H1 (cell line): Measurements from ENCODE around the gene NEK9. TPM values are rescaled to one million over a fixed set of nuclear protein-coding genes. Genes with fewer than 3 reads are reported as not detected.
A peak's percentile ranks its signal among the peaks of the same experiment; 100 is the strongest.

Experiments used
- ASH2L ChIP-seq: fragments of 200-600, 300-600 bp; sonication (generic); IDR thresholded peaks from one replicate; pipeline ENCODE4 v1.7.1; 2017; ENCODE audit warnings: low read length
- BCL11A ChIP-seq, 2 experiments: IDR thresholded peaks; one replicate each; pipeline ENCODE4 v1.6.1; 2011; ENCODE audit warnings: low read depth in 2 of 2, low read length in 2 of 2, mild to moderate bottlenecking in 2 of 2
- CEBPB ChIP-seq: IDR thresholded peaks from 2 replicates; pipeline ENCODE4 v1.6.1; 2012; ENCODE audit warnings: low read depth, low read length
- CTBP2 ChIP-seq: IDR thresholded peaks from 2 replicates; pipeline ENCODE4 v1.7.0; 2011; ENCODE audit warnings: borderline replicate concordance, mild to moderate bottlenecking, moderate library complexity, mixed read lengths, low read length; ENCODE audit not compliant: insufficient read depth, insufficient read length
- FOSL1 ChIP-seq: IDR thresholded peaks from 2 replicates; pipeline ENCODE4 v1.6.1; 2011; ENCODE audit warnings: mild to moderate bottlenecking, low read depth, low read length, moderate library complexity; ENCODE audit not compliant: insufficient read depth
- GABPA ChIP-seq: IDR thresholded peaks from 2 replicates; pipeline ENCODE4 v1.6.1; 2011; ENCODE audit warnings: mild to moderate bottlenecking, low read length, moderate library complexity, borderline replicate concordance; ENCODE audit not compliant: insufficient read depth
- GTF2F1 ChIP-seq: IDR thresholded peaks from 2 replicates; pipeline ENCODE4 v1.6.1; 2012; ENCODE audit warnings: low read depth, low read length, improper control_type of control experiment, borderline replicate concordance
- HDAC2 ChIP-seq, 2 experiments: fragments of 300-600 bp in 1 of 2; sonication (generic) in 1 of 2; IDR thresholded peaks; 2 replicates each; pipeline ENCODE4 v1.6.1; 2011 to 2012; ENCODE audit warnings: low read depth in 2 of 2, low read length in 2 of 2, mild to moderate bottlenecking in 2 of 2, moderate library complexity in 2 of 2, borderline replicate concordance in 1 of 2, inconsistent platforms in 1 of 2
- JUND ChIP-seq: IDR thresholded peaks from 2 replicates; pipeline ENCODE4 v1.6.1; 2011; ENCODE audit warnings: mild to moderate bottlenecking, improper control_type of control experiment, low read length
- KDM1A ChIP-seq: fragments of 200-600, 300-600 bp; sonication (generic); IDR thresholded peaks from 2 replicates; pipeline ENCODE4 v1.7.1; 2016; ENCODE audit warnings: mild to moderate bottlenecking, low read length, borderline replicate concordance
- KDM5A ChIP-seq: fragments of 200-600 bp; IDR thresholded peaks from 2 replicates; pipeline ENCODE4 v1.7.1; 2012; ENCODE audit warnings: mild to moderate bottlenecking, low read length, inconsistent platforms, mixed read lengths
- MAX ChIP-seq: IDR thresholded peaks from 2 replicates; pipeline ENCODE4 v1.6.1; 2012; ENCODE audit warnings: inconsistent platforms
- NRF1 ChIP-seq: IDR thresholded peaks from 2 replicates; pipeline ENCODE4 v1.6.1; 2011; ENCODE audit warnings: mild to moderate bottlenecking, low read depth, low read length, improper control_type of control experiment
- PHF8 ChIP-seq: fragments of 200-600 bp; sonication (generic); conservative IDR thresholded peaks from 2 replicates; pipeline ENCODE4 v1.7.1; 2012; ENCODE audit warnings: low read depth, mild to moderate bottlenecking, inconsistent platforms, low read length, moderate library complexity
- POLR2A ChIP-seq, 2 experiments: IDR thresholded peaks; 1 replicate in 1 of 2; 2 replicates in 1 of 2; pipeline ENCODE4 v1.6.1; 2011; ENCODE audit warnings: low read depth in 2 of 2, low read length in 2 of 2, mild to moderate bottlenecking in 2 of 2; ENCODE audit errors: control extremely low read depth in 1 of 2
- POLR2AphosphoS5 ChIP-seq: IDR thresholded peaks from 2 replicates; pipeline ENCODE4 v1.6.1; 2011; ENCODE audit warnings: low read depth, low read length
- POU5F1 ChIP-seq: IDR thresholded peaks from 2 replicates; pipeline ENCODE4 v1.6.1; 2011; ENCODE audit warnings: low read depth, mild to moderate bottlenecking, low read length, moderate library complexity
- RBBP5 ChIP-seq: IDR thresholded peaks from 2 replicates; pipeline ENCODE4 v1.7.1; 2012; ENCODE audit warnings: low read depth, mild to moderate bottlenecking, inconsistent platforms, low read length, moderate library complexity, borderline replicate concordance
- SP4 ChIP-seq: IDR thresholded peaks from 2 replicates; pipeline ENCODE4 v1.6.1; 2012; ENCODE audit warnings: low read length, inconsistent platforms
- SRF ChIP-seq: IDR thresholded peaks from 2 replicates; pipeline ENCODE4 v1.6.1; 2011; ENCODE audit warnings: mild to moderate bottlenecking, low read depth, low read length, moderate library complexity
- TAF7 ChIP-seq: optimal IDR thresholded peaks from 2 replicates; pipeline ENCODE3; 2011; ENCODE audit warnings: low read depth, mild to moderate bottlenecking, inconsistent platforms, low read length, moderate library complexity, borderline replicate concordance
- TEAD4 ChIP-seq: IDR thresholded peaks from 2 replicates; pipeline ENCODE4 v1.6.1; 2012; ENCODE audit warnings: low read depth, low read length, inconsistent platforms, mixed read lengths
- YY1 ChIP-seq: IDR thresholded peaks from 2 replicates; pipeline ENCODE4 v1.6.1; 2011; ENCODE audit warnings: low read depth, mild to moderate bottlenecking, low read length
- polyA plus RNA-seq, 7 experiments: library from polyadenylated mRNA; depleted of rRNA in 3 of 7; stranded (reverse) in 5 of 7; unstranded in 2 of 7; fragments of >200 nt in 5 of 7; fragments of 200-250 nt in 2 of 7; gene quantifications; 1 replicate in 5 of 7; 2 replicates in 1 of 7; 4 replicates in 1 of 7; pipeline versions ENCODE4 v1.2.1 to v1.2.3, GENCODE V29; 2011 to 2013; ENCODE audit warnings: missing spikeins in 2 of 7, mixed read lengths in 2 of 7
- total RNA-seq: library from RNA; stranded (reverse); fragmentation: NEBNext Ultra II Directional; extraction: Animal tissue kit (Norgen Biotek cat#: 25700); gene quantifications from 2 replicates; pipeline ENCODE4 v1.2.1, GENCODE V29; 2021
- TF ChIP-seq, protein P1 (sequence below): IDR thresholded peaks from 2 replicates; pipeline ENCODE4 v1.6.1; 2012; ENCODE audit warnings: inconsistent platforms

Gene NEK9
- total and polyA plus RNA-seq, 2 of the 8 experiments (the other 6 are each of a cell fraction or from before 2014, with no cell fraction given): 16.0 to 43.6 TPM

DNA sequence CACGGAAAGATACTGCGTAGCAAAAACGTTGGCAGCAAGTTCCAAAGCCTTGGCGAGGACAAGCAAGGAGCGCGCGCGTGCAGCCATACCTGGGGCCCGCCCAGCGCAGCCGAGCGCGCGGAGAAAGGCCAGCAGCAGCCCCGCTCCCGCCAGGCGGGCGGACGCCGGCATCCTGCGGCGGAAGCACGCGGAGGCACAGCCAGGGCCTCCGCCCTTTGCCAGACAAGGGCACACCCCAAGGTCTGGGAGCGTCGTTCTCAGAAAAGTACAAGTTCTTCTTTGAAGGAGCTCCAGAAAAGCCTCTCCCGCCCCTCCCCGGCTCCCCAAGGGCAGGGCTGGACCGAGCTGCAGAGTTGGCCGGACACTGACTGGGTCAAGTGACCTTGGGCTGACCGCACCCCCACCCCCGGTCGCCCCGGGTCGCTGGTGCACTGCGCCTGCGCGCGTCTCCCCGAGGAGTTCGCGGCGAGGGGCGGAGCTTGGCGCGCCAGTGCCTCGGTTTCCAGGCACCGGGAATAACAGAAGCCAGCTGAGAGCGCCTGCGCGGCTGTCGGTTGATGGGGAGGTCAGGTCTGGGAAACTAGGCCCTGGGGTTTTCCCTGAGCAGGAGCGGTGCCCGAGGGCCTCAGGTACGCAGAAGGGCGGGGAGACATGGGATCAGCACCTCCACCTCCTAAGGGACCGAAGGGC is 57.6 kb downstream of the NEK9 start, which contains the start of gene ZC2HC1C (continued):
- TF ChIP-seq FOSL1: no peak
- peak; percentile 89 for TF ChIP-seq MAX
- TF ChIP-seq SP4: no peak; the same call in 1 of the 2 replicates
- TF ChIP-seq GABPA: 0 out of 2 replicates have a peak, but pooled peaks have one; percentile 32
- no peak for TF ChIP-seq SRF
- peak; percentile 92 for TF ChIP-seq NRF1
- TF ChIP-seq ASH2L: peak; percentile 86
- TF ChIP-seq POLR2A (IDR thresholded peaks at IDR 0.05; ENCODE audit: control extremely low read depth in 1 of 2, low read depth in 2 of 2, low read length in 2 of 2): peak; percentile 64 to 79
- TF ChIP-seq POLR2AphosphoS5: peak; percentile 79
- TF ChIP-seq CTBP2: no peak
- TF ChIP-seq RBBP5: peak; percentile 76; the same call in 1 of the 2 replicates
- peak; percentile 79 for TF ChIP-seq PHF8
- TF ChIP-seq HDAC2 (IDR thresholded peaks at IDR 0.05; ENCODE audit: borderline replicate concordance in 1 of 2, low read depth in 2 of 2, low read length in 2 of 2): peak; percentile 69 to 70; a peak in 1 of 4 replicates
- TF ChIP-seq, protein P1, sequence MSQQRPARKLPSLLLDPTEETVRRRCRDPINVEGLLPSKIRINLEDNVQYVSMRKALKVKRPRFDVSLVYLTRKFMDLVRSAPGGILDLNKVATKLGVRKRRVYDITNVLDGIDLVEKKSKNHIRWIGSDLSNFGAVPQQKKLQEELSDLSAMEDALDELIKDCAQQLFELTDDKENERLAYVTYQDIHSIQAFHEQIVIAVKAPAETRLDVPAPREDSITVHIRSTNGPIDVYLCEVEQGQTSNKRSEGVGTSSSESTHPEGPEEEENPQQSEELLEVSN: peak; percentile 84
- TF ChIP-seq GTF2F1: peak; percentile 54; the same call in 1 of the 2 replicates
- no peak for TF ChIP-seq CEBPB
- peak; percentile 77 for TF ChIP-seq TAF7
- TF ChIP-seq TEAD4: no peak
- TF ChIP-seq BCL11A (IDR thresholded peaks at IDR 0.05; ENCODE audit: low read depth in 2 of 2, low read length in 2 of 2): no peak
- TF ChIP-seq YY1: peak; percentile 75; the same call in 1 of the 2 replicates
- TF ChIP-seq KDM5A: no peak
- no peak for TF ChIP-seq POU5F1
- no peak for TF ChIP-seq JUND
- TF ChIP-seq KDM1A: no peak
